HG02763 (cell line): ENCODE results near the gene ITPKC.

Experiments
- ATAC-seq: cut with Tn5 transposase; IDR thresholded peaks from one replicate; pipeline ENCODE4 v1.9.1; 2021; ENCODE audit warnings: mild to moderate bottlenecking, moderate library complexity; ENCODE audit not compliant: unreplicated experiment

Gene ITPKC

GRCh38 chr19:40690050-40690692 lies 26.7 kb upstream of the ITPKC start, which contains the start of gene NUMBL:
Gene NUMBL (minus strand): TSS chr19:40690651. CDS start chr19:40690483, 168 bp downstream.
- no peak for ATAC-seq

DNA sequence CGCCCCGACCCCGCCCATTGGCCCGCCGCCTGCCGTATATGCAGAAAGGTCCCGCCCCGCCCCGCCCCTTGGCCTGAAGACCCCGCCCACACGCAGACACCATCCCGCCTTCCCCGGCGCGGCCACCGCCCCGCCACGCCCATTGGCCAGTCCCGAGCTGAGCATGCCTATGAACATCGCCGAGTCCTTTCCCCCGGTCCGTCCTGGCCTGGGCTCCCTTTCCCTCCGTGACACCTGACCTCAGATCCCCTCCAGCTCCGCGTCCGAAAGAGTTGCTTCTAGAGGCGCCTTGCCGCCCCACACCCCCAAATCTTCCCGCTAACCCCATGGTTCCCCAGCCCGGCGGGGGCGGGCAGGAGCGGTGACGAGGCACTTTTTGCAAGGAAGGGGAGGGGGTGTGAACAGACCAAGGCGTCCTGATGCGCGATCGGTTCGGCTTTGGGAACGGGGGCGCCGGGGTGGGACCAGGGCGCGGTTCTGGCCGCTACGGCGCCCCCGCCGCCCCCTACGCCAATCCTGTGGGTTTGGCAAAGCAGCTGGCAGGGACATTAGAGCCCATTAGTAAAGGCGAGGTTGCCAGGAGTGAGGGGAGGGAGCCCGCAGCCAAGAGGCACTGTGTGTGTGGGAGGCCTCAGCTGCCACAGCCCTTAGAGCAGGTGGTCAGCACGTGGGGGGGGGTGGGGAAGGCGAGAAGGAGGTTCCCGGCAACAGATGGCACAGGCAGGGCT lies 26.1 kb upstream of the ITPKC start:
- peak; percentile 68 for ATAC-seq

DNA sequence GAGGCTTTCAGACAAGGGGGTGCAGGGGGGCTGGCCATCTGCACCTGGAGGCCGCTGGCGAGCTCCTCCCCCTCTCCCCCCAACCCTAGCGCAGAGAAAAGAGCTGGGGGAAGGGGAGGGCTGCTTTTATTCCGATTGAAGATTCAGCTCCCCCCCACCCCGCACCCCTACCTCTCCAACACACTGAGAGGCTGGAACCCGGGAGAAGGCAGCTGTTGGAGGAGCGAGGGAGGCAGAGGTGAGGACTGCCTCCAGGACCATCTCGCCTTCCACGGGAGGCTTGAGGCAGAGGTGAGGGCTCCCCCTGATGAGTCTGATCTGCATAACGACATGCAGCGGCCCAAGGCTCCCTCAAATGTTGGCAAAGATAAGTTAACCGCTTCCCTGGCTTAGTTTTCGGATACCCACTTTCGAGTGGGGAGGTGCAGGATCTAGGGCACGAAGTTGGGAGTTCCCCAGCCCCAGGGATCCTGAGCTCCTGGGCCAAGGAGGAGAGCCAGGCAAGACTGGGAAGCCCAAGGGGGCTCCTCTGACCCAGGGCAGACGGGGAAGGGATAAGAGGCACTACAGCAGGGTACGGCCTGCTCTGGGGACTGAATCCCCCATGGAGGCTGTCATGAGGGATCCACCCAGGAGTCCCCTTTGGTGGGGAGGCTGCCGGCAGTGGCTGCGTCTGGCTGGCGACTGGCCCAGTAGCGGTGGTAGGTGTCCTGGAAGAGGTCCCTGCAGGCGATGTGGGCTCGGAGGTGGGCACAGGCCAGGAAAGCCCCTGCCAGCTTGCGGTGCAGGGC lies 25.3 kb upstream of the ITPKC start:
- ATAC-seq: no peak

- no peak for ATAC-seq
These were observed 24.7 kb upstream of the ITPKC start for GRCh38 chr19:40692212-40692551.

DNA sequence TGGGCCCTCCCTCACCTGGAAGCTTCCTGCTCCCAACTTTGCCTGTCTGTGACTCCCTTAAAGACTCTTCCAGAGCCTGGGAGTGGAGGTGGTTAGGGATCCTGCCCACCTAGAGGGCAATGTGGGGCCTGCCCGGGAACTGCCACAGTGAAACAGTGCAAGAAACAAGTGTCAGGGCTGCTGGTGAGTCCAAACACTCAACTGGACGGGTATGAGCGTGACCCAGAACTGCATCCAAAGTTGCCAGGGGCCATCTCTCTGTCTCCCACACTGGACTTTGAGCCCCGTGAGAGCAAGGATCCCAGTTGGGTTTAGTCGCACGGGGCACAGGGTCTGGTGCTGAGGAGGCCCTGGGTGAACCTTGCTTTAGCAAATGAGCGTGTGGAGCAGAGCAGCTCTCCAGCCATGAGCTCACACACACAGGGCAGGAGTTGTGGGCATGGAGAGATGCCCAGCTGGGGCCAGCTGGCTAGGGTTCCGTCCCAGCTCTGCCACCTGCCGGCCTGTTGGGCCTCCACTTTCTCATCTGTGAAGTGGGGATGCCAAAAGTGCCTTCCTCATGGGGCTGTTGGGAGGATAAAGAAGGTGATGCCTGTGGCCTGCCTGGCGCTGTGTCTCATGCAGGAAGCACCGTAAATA lies 23.6 kb upstream of the ITPKC start:
- no peak for ATAC-seq

DNA sequence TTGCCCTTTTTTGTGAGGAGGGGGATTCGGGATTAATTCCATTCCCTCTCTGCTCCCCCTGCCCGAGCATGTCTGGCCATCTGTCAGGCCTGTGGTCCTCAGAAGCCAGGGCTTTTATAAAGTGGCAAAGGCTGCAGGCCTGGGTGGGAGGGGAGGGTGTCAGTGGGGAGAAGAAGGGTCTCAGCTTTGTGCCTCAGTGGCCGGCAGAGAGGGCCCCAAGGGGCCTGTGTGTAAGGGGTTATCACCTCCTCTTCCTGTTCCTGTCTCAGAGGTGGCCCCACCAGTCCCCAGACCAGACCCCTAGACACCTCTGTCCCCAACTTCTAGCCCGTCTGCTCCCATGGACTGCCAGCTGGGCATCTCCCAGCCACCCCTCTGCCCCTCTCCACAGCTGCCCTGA lies 23.0 kb upstream of the ITPKC start:
- no peak for ATAC-seq

GRCh38 chr19:40695881-40696280 lies 21.0 kb upstream of the ITPKC start:
- ATAC-seq: no peak

DNA sequence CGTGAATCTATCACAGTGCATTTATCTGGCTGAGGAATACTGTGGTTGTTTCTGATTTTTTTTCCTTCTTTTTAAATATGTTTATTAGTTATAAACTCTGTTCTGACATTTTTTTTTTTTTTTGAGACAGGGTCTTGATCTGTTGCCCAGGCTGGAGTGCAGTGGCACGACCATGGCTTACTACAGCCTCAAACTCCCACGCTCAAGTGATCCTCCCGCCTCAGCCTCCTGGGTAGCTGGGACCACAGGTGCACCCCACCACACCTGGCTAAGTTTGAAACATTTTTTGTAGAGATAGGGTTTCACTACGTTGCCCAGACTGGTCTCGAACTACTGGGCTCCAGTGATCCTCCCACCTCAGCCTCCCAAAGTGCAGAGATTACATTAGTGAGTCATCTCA lies 19.9 kb upstream of the ITPKC start:
- ATAC-seq: no peak

DNA sequence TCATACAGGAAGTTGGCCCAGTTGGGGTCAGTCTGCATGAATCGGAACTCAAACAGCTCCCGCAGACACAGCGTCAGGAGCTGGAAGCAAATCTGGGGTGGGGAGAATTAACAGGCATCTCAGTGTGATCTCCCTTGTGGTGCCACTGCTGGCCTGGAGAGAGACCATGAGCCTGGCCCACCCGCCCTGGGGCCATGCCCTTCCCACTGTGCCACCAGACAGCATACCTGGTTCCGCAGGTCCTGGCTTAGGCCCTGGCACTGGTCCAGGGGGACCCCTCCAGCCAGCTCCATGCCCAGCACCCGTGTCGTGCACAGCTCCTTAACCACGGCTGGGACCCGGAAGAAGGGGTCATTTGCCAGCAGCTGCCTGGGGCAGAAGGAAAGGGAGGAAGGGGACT lies 16.8 kb upstream of the ITPKC start:
- ATAC-seq: no peak

DNA sequence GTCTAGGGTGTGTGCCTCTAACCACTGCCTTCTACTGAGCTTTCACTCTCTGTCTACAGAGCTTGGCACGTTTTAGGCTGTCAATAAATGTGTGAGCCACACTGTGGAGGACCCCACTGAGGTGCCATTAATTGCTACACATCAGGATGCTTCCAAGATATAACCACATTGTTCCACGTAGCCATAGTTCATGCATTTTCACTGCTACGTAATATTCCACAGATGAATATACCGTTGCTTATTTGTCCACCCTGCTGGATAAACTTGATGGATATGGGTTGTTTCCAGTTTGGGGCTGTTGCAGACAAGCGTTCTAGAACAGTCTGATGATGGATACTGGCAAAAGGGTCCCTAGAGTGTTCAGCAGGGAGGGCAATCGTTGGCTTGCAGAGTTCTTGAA lies 15.2 kb upstream of the ITPKC start:
- ATAC-seq: no peak

GRCh38 chr19:40702337-40703012 lies 14.4 kb upstream of the ITPKC start:
- ATAC-seq: no peak

DNA sequence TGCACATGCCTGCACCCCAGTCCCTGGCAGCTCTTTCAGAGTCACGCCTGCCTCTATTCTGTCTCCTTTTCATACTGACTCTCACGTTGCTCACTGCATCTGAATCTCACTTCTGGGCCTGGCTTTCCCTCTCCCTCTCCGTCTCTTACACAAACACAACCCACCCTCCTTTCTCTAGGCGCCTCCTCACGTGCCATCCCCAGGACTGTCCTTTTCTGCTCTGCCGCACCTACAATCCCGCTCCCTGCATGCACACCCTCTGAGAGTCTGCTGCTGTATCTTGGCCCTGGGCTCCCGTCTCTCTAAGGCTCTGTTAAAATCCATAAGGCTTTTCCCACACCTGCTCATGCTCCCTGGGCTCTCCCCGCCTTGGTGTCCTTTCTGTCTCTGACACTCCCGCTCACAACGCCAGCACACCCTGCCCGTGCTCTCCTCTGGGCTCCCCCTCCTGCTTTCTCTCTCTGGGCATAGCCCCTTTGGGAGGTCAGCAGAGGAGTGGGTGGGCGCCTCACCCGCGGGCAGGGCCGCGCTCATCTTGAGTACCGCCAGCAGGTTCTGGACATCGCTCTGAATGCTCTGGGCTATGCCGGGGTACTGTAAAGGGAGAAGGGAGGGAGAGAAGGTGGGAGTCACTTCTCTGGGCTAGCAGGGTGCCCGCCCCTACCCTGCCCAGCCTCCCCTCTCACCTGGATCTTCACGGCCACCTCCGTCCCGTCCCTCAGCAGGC lies 13.7 kb upstream of the ITPKC start:
- no peak for ATAC-seq

GRCh38 chr19:40704491-40705361 lies 12.2 kb upstream of the ITPKC start:
- no peak for ATAC-seq

DNA sequence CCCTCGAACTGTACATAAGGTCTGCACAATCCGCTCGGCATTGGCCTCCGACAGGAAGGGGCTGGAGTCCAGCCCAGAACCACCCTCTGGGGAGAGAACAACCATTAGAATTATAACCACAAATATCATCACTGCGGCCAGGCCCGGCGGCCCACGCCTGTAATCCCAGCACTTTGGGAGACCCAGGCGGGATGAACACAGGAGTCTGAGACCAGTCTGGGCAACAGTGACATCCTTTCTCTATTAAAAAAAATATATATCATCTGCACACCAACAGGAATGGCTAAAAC lies 11.6 kb upstream of the ITPKC start:
- ATAC-seq: no peak

GRCh38 chr19:40705950-40706619 lies 10.8 kb upstream of the ITPKC start:
- no peak for ATAC-seq

- no peak for ATAC-seq
These were observed 9.3 kb upstream of the ITPKC start for GRCh38 chr19:40707615-40708014.

DNA sequence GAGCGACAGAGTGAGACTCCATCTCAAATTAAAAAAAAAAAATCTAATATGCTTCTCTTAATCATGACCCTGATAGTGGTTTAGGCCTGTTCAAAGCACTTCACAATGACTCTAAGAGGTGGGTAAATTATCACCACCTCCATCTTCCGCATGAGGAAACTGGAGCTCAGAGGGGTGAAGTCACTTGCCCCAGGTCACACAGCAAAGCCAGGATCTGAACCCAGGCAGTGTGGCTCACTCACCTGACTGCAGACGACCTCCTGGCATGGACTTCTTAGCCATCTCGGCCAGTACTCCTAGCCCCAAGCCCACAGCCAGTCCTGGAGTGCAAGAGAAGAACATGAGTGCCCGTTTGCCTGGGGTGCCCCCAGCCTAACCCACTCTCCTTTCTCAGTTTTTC lies 7.1 kb upstream of the ITPKC start:
- ATAC-seq: no peak

DNA sequence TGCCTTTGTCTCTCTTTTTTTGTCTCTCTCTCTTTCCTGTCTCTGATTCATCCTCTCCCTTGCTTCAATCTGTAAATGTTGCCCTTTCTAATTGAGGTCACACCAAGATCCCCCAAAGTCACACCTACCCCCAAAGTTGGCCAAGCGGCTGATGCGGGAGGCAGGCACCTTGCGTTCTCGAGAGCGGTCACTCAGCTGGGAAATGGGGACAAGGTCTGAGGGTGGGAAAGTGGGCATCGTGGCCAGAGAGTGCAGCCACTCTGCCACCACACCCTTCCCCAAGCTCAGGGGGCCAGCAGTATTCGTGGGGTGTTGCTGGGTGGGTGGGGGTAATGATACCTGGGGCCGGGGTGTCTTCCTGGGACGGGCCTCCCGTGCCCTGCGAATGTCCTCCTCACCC lies 3.0 kb upstream of the ITPKC start:
- no peak for ATAC-seq
